Activated CD4-positive, alpha-beta T cell treated with anti-CD3 and anti-CD28 coated beads, Interleukin-2, Interleukin-6, amounts not matched to agents 100 ng/mL and 50 ng/mL, durations not matched to agents 16 hours and 8 hours (primary cell): ENCODE data around the gene SEMG1.
A peak's percentile ranks its signal among the peaks of the same experiment; 100 is the strongest.

Source experiments
- DNase-seq: peaks from one replicate; pipeline ENCODE4 v3.0.0-alpha.2; 2020

SEMG1 gene

GRCh38 chr20:45223136-45223535, 16.3 kb downstream of the SEMG1 start:
- no peak for DNase-seq

GRCh38 chr20:45226287-45226686, 19.5 kb downstream of the SEMG1 start:
- no peak for DNase-seq

DNA sequence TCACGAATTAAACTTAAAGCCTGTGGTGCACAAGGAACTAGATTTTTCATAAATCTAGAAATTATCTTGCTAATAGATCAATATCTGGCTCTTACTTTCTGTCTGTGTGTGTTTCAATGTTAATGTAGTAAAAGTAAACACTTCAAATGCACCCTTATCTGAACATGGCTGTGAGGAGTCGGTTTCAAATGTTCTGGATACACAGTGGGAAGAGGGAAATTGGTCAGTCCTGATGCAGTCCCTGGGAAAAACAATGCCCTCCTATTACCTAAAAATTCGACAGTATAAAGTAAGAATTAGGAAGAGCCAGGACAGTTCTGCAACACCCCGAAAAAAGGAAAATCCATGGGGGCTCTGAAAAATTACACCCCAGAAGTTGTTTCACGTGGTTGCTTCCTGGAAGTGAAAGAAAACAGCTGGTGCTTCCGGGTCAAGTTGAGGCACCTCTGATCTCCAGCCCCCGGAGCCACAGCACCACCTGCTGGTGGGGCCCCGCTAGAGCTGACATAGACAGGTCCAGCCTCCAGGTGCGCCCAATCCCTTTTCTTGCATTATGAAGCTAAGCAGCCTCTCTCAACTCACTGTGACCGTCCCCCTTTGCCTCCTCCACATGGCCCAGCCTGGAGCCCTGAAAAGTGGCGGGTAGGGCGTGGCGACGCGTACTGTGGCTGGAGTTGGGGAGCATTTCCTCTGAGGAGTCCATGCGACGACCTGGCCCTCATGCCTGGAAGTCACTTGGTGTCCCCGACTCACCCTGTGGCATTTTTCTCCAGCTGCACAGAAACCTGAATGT, 22.6 kb downstream of the SEMG1 start:
- DNase-seq = peak; percentile 75

DNA sequence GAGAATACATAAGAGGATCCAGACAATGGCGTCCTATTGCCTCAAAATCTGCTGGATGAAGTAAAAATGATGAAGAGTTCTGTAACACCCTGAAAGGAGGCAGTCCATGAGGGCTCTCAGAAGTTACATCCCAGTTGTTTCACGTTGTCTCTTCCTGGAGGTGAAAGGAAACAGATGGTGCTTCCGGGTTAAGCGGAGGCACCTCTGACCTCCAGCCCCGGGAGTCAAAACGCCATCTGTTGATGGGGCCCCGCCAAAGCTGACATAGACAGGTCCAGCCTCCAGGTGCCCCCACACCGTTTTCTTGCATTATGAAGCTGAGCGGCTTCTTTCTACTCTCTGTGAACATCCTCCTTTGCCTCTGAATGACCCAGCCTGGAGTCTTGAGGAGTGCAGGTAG, 23.8 kb downstream of the SEMG1 start:
- no peak for DNase-seq

- DNase-seq = peak; percentile 23
Observed at GRCh38 chr20:45235995-45236394, 29.2 kb downstream of the SEMG1 start.

DNA sequence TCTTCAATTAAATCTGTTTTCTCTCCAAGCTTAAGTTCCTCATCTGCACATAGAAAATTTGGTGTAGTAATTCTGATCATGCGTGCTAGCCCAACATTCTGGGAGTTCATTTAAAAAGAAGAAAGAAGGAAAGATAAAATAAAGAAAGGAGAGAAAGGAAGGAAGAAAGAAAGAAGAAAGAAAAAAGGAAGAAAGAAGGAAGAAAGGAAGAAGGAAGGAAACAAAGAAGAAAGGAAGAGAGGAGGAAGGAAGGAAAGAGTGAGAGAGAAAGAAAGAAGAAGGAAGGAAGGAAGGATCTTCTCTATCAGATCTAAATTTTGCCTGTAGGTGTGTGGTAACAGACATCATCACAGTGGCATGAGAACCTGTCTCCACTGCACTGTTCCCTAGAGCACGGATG, 31.3 kb downstream of the SEMG1 start:
- no peak for DNase-seq

GRCh38 chr20:45246109-45246508, 39.3 kb downstream of the SEMG1 start:
- no peak for DNase-seq

- DNase-seq = no peak
Observed at GRCh38 chr20:45247865-45248264, 41.0 kb downstream of the SEMG1 start.

DNA sequence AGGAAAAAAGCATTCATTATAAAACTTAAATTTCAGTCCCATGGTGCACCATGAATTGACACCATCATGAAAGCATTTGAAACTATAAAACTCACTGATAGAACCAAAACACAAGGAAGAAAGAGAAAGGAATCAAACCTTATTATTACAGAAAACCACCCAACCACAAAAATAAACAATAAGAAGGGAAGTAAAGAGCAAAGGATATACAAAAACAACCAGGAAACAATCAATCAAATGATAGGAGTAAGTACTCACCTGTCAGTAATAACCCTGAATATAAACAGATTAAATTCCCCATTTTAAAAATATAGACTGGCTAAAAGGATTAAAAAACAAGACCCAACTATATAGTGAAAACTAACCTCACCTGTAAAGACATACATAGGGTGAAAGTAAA, 41.8 kb downstream of the SEMG1 start:
- no peak for DNase-seq

- no peak for DNase-seq
Observed at GRCh38 chr20:45251884-45252560, 45.2 kb downstream of the SEMG1 start.

- no peak for DNase-seq
Observed at GRCh38 chr20:45253261-45253660, 46.4 kb downstream of the SEMG1 start.

DNA sequence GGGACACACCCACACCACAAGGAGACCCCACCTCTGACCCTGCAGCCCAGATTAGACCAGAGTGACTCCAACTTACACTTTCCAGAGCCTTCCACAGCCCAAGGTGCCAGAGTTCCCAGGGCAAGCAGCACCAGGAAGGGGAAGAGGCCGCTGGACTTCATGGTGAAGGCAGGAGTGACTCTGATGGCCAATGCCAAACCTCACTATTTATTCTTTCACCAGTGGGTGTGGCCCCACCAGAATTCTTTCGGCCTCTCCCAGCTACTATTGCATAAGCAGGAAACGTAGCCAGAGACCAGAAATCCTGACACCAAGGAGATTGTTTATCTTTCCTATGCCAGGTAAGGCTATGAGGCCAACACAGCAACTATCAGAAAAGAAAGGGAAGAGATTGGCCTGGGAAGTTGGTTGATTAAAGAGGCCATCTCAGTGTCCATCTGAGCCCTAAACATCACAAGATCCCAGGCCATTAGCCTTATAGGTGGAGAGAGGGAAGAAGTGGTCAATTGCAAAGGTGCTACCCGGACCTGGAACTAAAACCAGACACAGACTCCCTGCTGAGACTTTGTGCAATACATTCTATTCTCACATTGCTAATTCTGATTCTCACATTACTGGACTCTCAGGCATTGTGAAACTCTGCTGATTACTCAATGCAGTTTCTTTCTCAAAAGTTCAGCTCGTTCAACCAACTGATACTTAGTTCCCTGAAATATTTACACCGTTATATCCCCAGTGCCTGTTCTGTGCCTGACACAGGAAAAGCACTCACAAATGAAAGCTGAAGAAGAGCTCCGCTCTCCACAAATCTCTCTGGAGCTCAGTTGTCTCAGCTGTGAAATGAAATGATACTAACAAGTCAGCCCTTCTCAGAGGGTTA, 47.8 kb downstream of the SEMG1 start, which contains the start of gene SLPI:
Gene SLPI (minus strand): TSS at position 182 of the 880 bp plus-strand sequence. CDS start 21 bp downstream, at position 161.
- peak; percentile 55 for DNase-seq

DNA sequence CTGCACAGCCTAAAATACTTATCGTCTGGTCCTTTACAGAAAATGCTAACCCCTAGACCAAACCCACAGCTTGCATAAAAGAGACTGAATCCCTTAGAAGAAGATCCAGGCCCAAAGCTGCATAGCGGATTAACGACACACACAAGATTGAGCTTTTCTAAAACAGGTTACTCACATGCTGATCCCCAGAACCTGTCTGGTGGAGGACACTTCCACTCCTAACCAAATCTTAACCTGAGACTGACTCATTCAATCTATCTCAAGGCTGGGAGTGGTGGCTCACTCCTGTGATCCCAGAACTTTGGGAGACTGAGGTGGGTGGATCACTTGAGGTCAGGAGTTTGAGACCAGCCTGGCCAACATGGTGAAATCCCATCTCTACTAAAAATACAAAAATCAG, 50.3 kb downstream of the SEMG1 start:
- DNase-seq = no peak

- DNase-seq = no peak
Observed at GRCh38 chr20:45257711-45258110, 50.9 kb downstream of the SEMG1 start.

DNA sequence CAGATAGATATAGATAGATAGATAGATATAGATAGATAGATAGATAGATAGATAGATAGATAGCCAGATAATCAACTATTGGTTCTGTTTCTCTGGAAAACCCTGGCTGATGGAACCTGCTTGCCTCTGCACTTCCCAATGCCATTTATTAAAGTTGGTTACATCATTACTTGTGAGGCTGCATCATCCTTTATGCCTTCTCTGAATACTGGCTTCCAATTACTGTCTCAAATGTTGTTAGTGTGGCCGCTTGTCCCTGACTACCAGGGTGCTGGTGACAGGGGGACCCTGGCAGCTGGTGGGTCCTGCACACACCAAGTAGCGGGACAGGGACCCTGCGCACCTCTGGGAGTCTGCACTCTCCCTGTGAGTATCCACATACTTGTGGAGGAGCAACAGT, 51.4 kb downstream of the SEMG1 start:
- no peak for DNase-seq

DNA sequence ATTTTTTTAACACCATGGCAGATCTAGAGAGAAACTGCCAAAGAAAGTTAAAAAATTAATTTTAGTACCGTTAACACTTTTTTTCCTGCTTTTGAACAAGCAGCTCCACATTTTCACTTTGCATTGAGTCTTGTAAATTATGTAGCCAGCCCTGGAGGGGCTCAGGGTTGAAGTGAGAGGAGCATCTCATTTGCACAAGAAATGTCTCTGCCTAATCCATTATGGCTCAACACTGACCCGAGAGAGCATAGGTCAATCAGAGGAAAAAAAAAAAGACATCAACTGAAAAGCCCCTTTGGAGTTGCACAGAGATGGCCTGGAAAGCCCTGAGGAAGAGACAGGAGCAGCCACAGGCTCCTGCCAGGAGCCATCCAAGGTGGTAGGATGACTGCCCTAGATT, 51.8 kb downstream of the SEMG1 start:
- DNase-seq = no peak
